Posterior vena cava (tissue), 2 donors: ENCODE measurements around the gene KDELR1. TPM values are rescaled to one million over a fixed set of nuclear protein-coding genes. Genes with fewer than 3 reads are reported as not detected.
"Not testable (repeated sequence)": the region's sequence is repeated elsewhere in the genome, so short reads cannot be mapped to it uniquely, and the experiment has no call there.

Source experiments
- DNase-seq: peaks from one replicate; pipeline ENCODE4 v3.0.0-alpha.2; 2020; ENCODE audit warnings: low spot score
- intact Hi-C, 2 donors: fragments of 100-400 bp; cut with DNase I; formaldehyde crosslinking; loops; one replicate each; pipeline versions ENCODE4 v1.14.1 to v1.14.2; 2022 to 2023
- total RNA-seq, 2 donors: library from RNA; stranded (reverse); fragmentation: NEBNext Ultra II Directional; extraction: Animal tissue kit (Norgen Biotek cat#: 25700); gene quantifications; one replicate each; pipeline ENCODE4 v1.2.1, GENCODE V29; 2021
- donor health status: DM: yes; HTN: yes; CAD: no.
- donor health status: DM: yes; HTN: yes; CAD: no.

The KDELR1 gene
- total RNA-seq, 2 donors from 2014 or later: 94.6 to 111 TPM

- intact Hi-C loops: no loop called here
Measured at GRCh38 chr19:48379058-48379457, 12.3 kb downstream of the KDELR1 start.

GRCh38 chr19:48378194-48378570, 13.2 kb downstream of the KDELR1 start:
- no peak for DNase-seq
- intact Hi-C loops: no loop called here

More at GRCh38 chr19:48379058-48379457, 12.3 kb downstream of the KDELR1 start:
- no peak for DNase-seq

- intact Hi-C loops: no loop called here
- DNase-seq: no peak
Measured at GRCh38 chr19:48373567-48373966, 17.8 kb downstream of the KDELR1 start.

- intact Hi-C loops: no loop called here
- no peak for DNase-seq
Measured at GRCh38 chr19:48372904-48373303, 18.4 kb downstream of the KDELR1 start.

GRCh38 chr19:48371771-48372170, 19.6 kb downstream of the KDELR1 start:
- DNase-seq, intact Hi-C loops: not testable (repeated sequence)

- intact Hi-C loops: no loop called here
- no peak for DNase-seq
Measured at GRCh38 chr19:48371367-48371766, 20.0 kb downstream of the KDELR1 start.

- intact Hi-C loops: no loop called here
Measured at GRCh38 chr19:48370955-48371354, 20.4 kb downstream of the KDELR1 start.

GRCh38 chr19:48368936-48369335, 22.4 kb downstream of the KDELR1 start:
- no peak for DNase-seq
- intact Hi-C loops: no loop called here

More at GRCh38 chr19:48370955-48371354, 20.4 kb downstream of the KDELR1 start:
- DNase-seq: no peak

GRCh38 chr19:48367855-48368254, 23.5 kb downstream of the KDELR1 start:
- no peak for DNase-seq
- intact Hi-C loops: no loop called here

GRCh38 chr19:48365602-48366001, 25.7 kb downstream of the KDELR1 start:
- intact Hi-C loops: no loop called here
- no peak for DNase-seq

- intact Hi-C loops: no loop called here
- no peak for DNase-seq
Measured at GRCh38 chr19:48364598-48365348, 26.6 kb downstream of the KDELR1 start.

GRCh38 chr19:48363810-48364597, 27.3 kb downstream of the KDELR1 start, which contains the start of the genes SYNGR4 and TMEM143:
Gene SYNGR4 (plus strand): TSS chr19:48364367. CDS start chr19:48365843, 1,476 bp downstream.
Gene TMEM143 (minus strand): TSS chr19:48363940. CDS start chr19:48363920, 20 bp downstream.
- DNase-seq: peak; percentile 100
- intact Hi-C loops: no loop called here

- intact Hi-C loops: no loop called here
- peak; percentile 87 for DNase-seq
Measured at GRCh38 chr19:48363500-48363809, 27.9 kb downstream of the KDELR1 start.

- peak; percentile 98 for DNase-seq
- intact Hi-C loops: no loop called here
Measured at GRCh38 chr19:48362716-48363499, 28.4 kb downstream of the KDELR1 start.

GRCh38 chr19:48361912-48362311, 29.4 kb downstream of the KDELR1 start:
- DNase-seq: no peak
- intact Hi-C loops: no loop called here

- DNase-seq: no peak
- intact Hi-C loops: no loop called here
Measured at GRCh38 chr19:48359123-48359522, 32.2 kb downstream of the KDELR1 start.

GRCh38 chr19:48355365-48355954, 35.9 kb downstream of the KDELR1 start:
- no peak for DNase-seq
- intact Hi-C loops: no loop called here

- DNase-seq: no peak
- intact Hi-C loops: no loop called here
Measured at GRCh38 chr19:48354332-48354992, 36.9 kb downstream of the KDELR1 start.

- intact Hi-C loops: no loop called here
- DNase-seq: no peak
Measured at GRCh38 chr19:48353677-48354076, 37.7 kb downstream of the KDELR1 start.
